CMK (cell line): ENCODE data around the gene FHL3.
"Not testable (repeated sequence)": the region's sequence is repeated elsewhere in the genome, so short reads cannot be mapped to it uniquely, and the experiment has no call there.

Source experiments
- DNase-seq: peaks from one replicate; pipeline ENCODE4 v3.0.0-alpha.2; 2010; ENCODE audit warnings: low read depth

Gene FHL3

DNA sequence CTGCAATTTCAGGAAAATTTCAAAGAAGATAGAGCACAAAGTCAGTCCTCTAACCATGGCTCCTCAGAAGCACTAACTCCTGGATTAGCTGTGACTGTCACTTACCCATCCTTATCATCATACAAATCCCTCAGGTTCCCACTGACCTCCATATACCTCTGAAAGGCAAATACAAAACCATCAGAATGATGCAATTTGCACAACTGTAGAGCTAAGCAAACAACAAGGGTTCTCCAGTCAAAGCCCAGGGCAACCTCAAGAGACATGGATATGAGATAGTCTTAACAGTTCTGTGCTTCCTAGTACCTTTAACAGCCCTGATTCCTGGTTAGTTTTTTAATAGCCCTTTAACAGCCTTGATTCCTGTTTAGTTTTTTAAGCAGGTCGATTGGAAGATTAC lies 17.6 kb downstream of the FHL3 start:
- DNase-seq = no peak

DNA sequence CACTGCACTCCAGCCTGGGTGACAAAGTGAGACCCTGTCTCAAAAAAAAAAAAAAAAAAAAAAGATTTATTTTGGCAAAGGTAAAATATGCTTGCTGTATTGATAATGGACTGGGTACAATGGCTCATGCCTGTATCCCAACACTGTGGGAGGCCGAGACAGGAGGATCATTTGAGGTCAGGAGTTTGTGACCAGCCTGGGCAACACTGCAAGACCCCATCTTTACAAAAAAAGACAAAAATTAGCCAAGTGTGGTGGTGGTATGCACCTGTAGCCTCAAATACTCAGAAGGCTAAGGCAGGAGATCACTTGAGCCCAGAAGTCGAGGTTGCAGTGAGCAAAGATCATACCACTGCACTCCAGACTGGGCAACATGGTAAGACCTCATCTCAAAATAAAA lies 21.8 kb downstream of the FHL3 start:
- no peak for DNase-seq

DNA sequence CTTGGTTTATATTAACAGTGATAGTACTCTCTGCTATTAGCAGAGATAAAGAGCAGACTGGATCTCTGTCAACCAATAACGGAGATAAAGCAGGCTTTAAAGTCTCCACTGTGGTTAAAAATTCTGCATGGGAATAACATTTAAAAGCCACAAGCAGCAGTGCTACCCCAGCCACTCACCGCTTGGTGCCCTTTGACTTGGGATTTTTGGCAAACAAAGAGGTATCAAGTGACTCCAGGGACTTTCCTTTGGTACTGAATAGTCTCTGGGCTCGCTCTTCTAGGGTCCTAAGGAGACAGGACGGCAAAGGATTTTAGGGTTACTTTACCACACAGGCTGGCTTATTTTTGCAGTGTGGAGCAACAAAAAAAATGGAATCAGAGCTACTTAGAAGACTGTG lies 26.8 kb downstream of the FHL3 start:
- no peak for DNase-seq

- DNase-seq = not testable (repeated sequence)
These were observed 30.2 kb downstream of the FHL3 start for GRCh38 chr1:37975083-37975482.

GRCh38 chr1:37974567-37974966 lies 30.7 kb downstream of the FHL3 start:
- DNase-seq = no peak

DNA sequence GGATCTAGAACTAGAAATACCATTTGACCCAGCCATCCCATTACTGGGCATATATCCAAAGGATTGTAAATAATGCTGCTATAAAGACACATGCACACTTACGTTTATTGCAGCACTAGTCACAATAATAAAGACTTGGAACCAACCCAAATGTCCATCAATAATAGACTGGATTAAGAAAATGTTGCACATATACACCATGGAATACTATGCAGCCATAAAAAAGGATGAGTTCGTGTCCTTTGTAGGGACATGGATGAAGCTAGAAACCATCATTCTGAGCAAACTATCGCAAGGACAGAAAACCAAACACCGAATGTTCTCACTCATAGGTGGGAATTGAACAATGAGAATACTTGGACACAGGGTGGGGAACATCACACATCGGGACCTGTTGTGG lies 31.6 kb downstream of the FHL3 start:
- DNase-seq = not testable (repeated sequence)

DNA sequence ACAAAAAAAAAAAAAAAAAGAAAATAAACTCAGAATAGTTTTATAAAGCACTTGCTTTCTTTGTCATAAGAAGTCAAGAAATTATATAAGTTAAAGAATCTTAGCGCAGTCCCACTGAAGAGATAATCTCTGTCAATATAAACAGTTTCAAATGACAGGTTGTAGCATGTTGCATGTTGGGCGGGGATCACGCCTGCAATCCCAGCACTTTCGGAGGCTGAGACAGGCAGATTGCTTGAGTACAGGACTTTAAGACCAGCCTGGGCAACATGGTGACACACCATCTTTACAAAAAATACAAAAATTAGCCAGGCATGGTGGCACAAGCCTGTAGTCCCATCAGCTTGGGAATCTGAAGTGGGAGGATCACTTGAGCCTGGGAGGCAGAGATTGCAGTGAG lies 40.0 kb downstream of the FHL3 start:
- no peak for DNase-seq

GRCh38 chr1:37964106-37964505 lies 41.2 kb downstream of the FHL3 start:
- not testable (repeated sequence) for DNase-seq

DNA sequence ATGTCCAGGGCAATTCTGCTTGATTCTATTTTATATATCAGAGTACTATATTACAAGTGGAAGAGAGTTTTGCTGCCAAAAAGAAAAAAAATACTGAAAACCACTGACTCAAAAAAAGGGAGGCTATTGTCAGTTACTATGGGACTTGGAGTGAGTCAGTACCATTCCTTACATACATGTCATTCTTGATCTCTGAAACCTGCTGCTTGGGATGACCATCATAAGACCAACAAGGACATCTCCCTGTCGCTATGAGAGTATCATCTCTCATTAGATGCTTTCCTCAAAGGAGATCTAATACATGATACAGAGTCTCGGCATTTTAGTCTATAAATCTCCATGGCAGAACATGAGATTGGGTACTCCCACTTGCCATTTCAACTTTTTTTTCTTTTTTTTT lies 46.6 kb downstream of the FHL3 start:
- no peak for DNase-seq

DNA sequence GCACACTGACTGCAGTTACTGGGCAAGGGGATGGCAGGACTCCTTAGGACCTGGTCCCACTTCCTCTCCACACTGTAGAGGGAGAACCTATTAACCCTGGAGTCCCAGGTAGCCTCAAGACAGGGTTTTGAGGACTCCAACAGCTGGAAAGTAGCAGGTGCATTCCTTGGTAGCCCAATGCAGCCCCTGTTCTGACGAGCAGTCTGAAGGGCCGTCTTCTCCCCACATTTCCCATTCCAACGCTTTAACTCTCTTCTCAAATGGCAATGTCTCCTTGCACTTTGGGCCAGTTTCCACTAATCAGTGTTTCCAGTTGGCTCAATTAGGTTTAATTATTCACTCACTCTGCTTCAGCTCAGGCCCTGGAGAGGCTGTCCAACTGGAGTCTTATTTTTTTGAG lies 49.6 kb downstream of the FHL3 start:
- no peak for DNase-seq

DNA sequence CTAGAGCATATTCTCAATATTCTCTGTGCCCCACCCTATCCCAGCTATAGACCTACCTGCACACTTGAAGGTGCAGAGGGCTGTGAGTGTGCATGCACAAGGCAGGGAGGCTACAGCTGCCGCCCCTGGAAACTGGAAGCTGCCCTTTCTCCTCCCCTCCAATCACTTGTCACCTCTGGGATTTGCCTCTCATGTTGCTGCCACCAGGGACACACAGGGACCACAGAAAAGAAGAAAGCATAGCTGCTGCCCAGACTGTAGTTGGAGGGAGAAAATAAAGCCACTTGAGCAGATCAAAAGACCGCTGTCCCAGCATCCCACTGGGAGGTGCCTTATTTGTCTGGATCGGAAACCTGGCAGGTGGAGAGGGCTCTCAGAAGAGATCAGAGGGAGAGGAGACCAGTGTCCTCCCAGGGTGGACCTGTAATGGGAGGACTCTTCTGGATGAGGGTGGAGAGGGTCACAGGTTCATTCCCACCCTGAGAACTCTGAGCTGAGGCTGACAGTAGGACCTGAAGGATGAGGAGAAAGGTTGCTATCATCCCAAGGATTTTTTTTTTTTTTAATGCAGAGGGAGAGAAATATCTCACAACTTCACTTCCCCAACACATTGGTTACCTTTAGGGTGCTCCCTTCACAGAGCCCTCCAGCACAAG lies 50.9 kb downstream of the FHL3 start:
- no peak for DNase-seq

- no peak for DNase-seq
These were observed 52.6 kb downstream of the FHL3 start for GRCh38 chr1:37952738-37953137.

DNA sequence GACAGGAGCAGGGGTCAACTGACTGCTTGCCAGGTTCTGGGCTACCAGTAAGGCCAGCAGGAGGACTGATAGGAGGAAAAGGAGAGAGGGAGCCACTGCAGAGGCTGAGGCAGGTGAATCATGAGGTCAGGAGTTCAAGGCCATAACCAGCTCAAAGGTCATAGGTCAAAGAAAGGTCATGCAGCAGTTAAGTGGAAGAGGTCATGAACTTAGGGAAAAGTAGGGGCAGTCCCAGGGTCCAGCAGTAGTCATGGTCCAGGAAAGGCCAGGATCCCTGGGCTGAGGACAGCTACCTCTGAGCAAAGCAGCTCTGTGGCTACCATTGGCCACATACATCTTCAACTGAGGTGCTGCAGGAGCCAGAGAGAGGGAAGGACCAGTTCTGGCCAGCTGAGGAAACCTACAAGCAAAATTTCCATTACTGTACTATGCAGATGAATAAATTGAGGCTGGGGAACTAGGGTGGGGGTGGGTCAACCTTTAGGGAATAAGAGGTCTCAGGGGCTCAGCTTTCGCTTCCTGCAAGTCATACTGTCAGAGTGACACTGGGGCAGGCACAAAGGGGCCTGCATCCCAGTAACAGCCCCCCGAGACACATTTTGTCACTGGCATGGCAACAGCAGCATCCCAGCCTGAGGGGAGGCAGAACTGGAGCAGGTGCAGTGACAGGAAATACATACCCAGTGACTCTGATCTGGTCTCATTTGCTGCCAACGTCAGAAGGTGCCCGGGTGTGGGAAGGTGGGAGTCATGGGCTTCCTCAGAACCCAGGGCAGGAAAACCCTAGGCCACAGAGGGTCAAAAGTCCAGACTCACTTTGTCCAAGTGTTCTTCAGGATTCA lies 53.3 kb downstream of the FHL3 start:
- DNase-seq = no peak

DNA sequence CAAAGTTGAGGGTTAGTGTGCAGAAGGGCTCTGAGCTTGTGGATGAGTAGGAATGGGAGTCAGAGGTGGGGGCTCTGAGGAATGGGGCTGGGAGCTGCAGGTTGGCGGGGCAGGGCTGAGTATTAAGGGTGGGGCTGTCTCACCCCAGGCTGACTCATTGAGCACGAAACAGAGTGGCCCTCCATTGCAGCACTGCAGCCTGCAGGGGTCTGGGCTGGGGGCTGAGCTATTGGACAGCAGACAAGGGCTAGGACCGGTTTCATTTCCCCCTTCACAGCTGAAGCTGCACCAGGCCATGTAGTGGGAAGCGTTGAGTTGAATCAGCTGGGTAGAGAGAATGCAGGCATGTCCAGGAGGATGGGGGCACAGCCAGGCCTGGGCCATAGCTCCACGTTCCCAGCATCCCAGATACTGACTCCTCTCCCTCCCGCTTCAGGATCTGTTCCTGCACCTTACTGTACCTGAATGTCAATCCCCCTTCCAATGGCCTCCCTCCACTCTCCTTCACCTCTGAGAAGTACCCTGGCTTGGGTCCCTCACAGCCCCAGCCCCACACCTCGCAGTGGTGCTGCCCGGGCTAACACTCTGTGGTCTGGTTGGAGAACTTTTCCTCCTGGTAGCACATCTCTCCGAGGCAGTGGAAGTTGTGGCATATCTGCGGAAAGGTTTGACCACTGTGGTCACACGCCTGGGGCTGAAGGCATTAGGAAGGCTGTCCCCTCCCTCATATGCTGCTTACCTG lies 54.1 kb downstream of the FHL3 start:
- no peak for DNase-seq

DNA sequence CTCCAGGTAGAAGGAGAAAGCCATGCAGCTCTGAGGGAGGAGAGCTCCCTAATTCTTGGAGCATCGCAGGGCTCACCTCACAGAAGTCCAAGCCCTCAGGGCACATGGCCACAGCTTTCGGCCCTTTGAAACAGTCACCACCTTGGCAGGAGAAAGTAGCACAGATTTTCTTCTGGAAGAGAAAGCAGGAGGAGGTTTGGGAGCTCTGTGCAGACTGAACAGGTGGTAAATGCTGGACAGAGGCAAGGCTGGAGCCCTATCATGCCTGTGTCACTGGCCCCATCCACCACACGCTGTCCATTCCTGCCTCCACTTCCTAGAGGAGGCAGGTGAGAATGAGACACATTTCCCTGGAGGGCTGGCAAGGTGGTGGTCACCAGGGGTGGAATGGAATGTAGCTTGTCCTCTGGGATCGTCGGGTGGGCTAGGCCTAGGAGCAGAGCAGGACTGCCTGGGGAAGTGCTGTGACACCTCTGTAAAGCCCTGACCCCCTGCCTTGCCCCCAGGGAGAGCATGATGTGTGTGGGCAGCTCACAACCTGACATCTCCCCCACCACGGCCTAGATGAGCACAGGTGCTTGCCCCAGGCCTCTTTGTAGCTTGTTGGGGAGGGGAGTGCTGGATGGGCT lies 55.7 kb downstream of the FHL3 start:
- DNase-seq = no peak

GRCh38 chr1:37948841-37949240 lies 56.5 kb downstream of the FHL3 start:
- no peak for DNase-seq

DNA sequence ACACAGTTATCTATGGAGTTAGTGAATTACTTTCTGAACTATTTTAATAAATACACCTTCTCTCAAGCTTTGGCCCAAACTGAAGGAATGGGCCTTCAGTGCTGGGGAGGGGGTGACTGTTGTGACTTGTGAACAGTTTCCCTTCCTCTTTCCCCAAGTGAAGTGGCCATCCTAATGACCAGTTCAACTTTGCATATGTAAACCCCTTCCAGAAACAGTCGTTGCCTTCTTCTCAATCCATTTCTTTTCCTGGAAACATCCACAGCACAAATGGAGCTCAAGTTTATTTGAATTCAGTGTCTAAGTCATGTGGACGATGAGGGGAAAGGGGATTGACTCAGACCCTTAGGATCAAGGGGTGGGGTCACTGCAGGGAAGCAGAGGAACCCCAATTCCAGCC lies 57.1 kb downstream of the FHL3 start:
- no peak for DNase-seq

GRCh38 chr1:37947364-37947763 lies 58.0 kb downstream of the FHL3 start:
- DNase-seq = peak; percentile 33
